HG02623 (cell line): Measurements from ENCODE around the gene FBXW7.

Source experiments
- ATAC-seq: cut with Tn5 transposase; IDR thresholded peaks from one replicate; pipeline ENCODE4 v1.9.1; 2021; ENCODE audit warnings: moderate library complexity; ENCODE audit not compliant: unreplicated experiment

Gene FBXW7

DNA sequence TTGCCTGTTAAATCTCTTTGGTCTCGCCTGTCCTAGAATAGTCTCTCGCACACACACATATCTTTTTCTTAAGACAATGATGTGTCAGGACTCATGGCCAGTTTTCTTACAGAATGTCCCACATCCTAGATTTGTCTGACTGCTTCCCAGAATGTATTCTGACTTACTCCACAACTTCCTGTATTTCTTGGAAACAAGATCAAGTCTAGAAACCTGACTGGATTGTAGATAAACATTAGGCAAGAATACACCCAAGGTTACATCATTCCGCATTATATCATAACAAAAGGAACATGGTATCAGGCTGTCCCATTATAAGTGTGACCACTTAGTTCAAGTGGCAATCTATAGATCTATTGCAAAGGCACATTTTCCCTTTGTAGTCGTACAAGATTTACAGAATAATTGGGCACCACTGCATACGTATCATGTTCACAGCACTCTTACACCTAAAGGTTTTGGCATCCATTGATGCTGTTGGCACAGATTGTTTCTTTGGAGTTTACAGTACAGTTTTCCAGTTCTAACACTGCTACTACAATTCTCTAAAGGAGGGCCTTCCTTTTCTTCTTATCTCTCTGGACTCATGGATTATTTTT is 56.4 kb downstream of the FBXW7 start:
- ATAC-seq, result no peak

DNA sequence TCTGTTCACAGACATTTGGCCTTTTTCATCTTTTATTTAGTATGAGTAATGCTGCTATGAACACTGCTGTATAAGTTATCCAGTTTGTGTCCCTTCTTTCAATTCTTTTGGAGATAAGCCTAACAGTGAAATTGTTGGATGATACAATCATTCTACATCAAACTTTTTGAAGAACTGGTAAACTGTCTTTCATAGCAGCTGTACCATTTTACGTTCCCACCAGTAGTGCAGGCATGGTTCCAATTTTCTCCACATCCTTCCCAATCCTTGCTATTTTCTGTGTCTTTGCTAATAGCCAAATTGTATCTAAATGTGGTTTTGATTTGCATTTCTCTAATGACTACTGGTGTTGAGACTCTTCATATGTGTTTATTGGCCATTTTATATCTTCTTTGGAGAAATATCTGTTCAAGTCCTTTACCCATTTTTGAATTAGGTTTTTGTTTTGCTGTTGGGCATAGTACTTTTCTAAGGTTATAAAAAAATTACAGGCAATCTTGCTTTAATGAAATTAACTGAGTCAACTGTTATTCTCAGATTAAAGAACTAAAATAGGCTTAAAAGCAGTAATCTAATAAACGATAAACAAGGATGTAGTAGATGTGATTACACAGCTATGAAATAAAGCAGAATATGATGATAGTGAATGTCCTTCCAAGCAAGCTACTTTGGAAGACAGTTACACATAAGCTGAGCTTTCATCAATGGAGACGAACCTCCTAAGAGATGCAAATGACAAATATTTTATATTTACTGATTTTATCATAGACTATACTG is 57.2 kb downstream of the FBXW7 start:
- ATAC-seq, result no peak

DNA sequence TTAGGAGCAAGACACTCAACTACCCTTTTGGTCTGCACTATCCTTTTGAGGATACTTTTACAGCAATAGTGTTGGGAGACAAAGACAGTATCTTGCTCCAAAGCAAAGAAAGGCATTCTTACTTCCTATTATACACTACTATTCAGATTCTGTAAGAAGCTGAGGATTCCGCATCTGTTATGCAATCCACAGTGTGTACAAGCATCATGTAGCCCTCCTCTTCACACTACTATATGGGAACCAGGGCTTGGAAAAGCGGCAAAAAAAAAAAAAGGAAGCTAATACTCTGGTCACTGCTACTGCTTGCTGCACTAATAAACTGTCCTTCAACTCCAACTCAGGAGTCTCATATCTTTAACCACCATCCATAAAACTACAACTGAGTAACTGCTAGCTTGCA is 59.1 kb downstream of the FBXW7 start:
- ATAC-seq, result no peak

DNA sequence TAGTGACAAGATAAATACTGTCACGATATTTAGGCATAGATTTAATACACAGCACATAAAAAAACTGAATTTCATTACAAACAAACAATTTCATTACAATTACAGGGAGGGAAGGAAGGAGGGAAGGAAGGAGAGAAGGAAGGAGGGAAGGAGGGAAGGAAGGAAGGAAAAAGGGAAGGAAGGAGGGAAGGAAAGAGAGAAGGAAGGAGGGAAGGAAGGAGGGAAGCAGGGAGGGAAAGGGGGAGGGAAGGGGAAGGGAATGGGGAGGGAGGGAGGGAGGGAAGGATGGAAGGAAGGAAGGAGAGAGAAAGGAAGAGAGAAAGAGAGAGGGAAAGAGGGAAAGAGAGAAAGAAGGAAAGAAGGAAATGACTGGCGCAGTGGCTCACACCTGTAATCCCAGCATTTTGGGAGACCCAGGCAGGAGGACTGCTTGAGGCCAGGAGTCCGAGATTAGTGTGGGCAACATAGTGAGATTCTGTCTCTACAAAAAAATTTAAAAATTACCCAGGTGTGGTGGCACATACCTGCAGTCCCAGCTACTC is 64.6 kb downstream of the FBXW7 start:
- no peak for ATAC-seq

DNA sequence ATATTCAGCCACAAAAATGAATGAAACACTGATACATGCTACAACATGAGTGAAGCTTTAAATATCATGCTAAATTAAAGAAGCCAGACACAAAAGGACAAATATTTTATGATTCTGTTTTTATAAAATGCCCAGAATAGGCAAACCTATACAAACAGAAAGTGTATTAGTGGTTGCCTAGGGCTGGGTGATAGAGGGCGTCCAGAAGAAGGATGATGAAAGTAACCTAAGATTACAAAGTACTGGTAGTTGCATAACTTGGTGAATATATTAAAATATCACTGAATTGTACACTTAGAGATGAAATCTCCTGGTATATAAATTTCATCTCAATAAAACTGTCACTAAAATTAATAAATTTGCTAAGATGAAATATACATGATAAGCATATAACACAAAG is 67.5 kb downstream of the FBXW7 start:
- ATAC-seq, result no peak

DNA sequence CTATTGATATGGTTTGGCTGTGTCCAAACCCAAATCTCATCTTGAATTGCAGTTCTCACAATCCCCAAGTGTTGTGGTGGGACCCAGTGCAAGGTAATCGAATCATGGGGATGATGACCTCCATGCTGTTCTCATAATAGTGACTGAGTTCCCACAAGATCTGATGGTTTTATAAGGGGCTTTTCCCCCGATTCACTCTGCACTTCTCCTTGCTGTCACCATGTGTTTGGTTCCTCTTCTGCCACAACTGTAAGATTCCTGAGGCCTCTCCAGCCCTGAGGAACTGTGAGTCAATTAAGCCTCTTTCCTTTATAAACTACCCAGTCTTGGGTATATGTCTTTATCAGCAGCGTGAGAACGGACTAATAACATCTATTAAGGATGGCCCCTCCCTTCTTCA is 68.8 kb downstream of the FBXW7 start:
- no peak for ATAC-seq

DNA sequence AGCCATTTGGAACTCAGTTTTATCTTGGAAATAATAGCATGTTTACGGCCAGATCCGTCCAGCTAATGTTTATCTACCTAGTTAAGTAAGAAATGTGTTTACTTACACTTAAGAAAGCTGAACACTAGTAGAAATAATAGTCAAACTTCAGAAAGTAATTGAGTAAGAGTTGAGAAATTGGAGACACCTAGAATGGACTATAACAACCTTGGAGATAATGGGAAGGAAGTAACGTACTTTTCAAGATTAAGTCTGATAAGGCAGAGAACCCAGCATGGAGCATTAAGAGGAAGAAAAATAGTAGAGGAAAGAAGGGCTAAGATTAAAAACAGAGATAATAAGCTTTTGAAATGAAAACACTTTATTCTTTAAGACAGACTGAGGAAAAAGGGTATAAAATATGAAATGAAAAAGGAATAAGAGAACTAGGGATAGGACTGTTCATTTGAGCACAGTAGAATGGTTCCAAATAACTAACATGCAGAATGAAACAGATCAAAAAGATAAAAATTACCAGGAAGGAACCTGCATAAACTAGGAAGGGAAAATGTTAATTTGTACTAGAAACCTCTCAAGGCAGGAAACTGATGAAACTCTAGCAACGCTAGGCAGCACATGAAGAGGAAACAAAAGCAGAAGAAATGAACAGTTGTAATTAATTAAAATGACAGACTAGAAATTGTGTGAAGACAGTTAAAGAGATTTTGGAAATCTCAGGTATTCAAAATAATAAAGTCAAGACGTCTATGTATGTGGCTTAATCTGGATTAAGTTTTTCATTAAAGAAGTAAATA is 71.7 kb downstream of the FBXW7 start:
- ATAC-seq, result no peak

DNA sequence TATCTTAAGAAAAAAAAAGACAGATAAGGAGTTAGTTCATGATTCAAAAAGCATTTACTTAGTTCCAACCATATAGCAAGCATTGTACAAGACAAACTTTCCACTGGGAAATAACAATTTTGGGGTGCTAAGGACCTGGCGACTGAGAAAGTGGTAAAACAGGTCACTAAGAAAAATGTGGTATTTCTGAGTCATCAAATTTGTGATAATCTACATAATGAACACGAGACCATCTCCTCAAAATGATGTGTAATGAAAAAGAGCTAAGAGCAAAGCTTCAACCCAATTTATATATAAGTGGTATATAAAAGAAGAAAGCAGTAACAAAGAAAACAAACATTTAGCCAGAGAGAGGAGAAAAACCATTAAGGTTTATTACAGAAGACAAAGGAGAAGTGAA is 72.3 kb downstream of the FBXW7 start:
- ATAC-seq, result no peak

DNA sequence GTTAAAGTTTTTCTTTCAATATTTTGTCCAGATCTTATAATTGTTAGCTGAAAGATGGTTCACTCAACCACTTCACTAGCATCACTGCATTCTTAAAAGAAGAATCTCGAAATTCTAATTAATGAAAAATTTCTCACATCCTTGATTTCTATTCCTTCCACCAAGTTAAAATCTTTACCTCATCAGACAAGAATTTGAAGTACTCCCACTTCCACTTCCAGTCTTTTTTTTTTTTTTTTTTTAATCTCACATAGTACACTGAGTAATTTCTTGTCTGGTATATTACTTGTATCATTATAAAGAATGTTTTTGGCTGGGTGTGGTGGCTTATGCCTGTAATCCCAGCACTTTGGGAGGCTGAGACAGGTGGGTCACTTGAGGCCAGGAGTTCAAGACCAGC is 73.2 kb downstream of the FBXW7 start:
- ATAC-seq, result no peak

DNA sequence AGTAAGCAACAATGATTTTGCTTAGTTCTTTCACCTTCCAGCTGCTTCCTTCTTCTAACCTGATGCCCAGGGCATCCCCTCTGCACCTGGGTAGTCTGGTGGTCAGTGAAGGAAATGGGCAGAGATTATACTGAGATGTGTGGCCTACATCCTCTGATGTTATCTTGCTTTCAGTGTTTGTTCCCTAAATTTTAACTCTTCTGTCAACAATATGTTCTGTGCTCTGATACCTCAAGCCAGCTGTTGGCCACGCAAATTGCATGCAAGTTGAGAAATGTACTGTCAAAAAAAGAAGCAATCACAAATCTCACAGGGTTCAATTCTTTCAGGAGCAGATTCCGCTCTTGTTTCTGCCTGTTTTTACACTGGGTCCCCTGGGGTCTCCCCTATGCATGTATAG is 73.8 kb downstream of the FBXW7 start:
- ATAC-seq, result peak; percentile 38

DNA sequence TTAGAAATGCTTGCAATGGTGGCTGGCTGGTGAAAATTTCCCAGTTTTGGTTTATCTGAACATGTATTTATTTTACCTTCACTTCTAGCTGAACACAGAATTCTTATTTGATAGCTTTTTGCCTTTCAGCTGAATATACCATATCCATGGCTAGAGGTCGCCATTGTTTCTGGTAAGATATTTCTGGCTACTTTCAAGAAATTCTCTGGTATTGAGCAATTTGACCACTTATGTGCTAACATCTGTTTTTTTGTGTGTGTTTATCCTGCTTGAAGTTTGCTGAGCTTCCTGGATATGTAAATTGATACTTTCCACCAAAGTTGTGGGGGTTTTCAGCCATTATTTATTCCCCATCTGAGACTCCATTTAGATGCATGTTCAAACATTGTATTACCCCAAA is 75.4 kb downstream of the FBXW7 start:
- peak; percentile 31 for ATAC-seq

DNA sequence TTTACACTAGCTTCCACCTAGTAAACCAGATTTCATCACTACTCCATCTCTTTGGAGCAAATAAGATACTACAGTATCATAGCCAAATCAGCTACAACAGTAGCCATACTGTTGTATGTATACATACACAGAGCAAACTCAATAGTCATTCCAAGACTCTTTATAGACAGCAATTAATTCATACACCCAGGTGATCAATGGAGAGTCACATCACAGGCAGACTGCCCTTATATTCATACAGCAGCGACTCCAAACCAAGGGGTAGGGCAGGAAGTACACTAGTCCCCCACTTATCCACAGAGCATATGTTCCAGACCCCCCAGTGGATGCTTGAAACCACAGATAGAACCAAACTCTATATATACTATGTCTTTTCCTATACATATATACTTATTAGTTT is 76.6 kb downstream of the FBXW7 start:
- ATAC-seq, result no peak

DNA sequence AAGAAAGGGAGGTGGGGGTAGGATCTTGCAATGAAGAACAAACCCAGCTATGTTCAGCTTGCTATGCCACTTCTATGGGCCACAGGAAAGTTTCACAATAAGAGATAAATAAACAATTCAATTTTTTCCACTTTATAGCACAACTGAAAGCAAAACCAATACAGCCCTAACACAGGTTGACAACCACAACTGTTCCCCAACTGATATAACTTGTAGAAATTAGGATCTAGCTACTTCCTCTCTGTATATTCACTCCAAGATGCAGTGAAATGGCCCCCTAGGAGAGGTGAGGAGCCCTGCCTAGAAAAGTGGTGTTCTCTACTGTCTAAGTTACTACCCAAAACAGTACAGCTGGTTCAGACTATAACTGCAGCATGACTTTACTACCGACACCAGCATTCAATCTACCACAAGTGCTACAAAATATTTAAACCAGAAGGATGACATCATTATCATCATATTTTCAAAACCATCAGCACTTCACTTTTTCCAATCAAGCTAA is 77.0 kb downstream of the FBXW7 start:
- peak; percentile 36 for ATAC-seq

DNA sequence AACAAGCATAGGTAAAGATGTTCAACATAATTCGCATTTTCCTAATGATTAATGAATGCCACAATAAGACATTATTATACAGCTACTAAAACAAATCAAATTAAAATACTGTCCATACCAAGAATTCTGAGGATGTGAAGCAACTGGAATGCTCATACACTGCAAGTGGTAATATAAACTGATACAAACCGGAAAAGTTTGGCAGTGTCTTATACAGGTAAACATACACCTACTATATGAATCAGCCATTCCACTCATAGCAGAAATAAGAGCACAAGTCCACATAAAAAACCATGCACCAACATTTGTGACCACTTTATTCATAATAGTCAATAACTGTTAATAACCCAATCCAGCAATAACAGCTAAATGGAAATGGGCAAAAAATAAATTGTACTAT is 79.3 kb downstream of the FBXW7 start:
- ATAC-seq, result no peak

DNA sequence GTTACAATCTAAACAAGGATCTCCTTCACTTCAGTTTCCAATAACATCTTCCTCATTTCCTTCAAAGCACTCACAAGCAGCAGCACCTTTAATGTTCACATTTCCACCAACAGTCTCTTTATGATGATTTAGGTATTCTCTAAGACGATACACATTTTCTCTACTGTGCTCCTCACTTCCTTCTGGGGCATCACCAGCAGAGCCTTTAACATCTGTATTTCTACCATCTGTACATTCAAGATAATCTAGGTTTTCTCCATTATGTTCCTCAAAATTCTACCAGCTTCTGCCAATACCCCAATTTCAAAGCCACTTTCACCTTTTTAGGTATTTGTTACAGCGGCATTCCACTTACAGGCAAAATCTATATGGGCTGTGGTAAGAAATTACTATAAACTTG is 80.6 kb downstream of the FBXW7 start:
- ATAC-seq, result no peak

DNA sequence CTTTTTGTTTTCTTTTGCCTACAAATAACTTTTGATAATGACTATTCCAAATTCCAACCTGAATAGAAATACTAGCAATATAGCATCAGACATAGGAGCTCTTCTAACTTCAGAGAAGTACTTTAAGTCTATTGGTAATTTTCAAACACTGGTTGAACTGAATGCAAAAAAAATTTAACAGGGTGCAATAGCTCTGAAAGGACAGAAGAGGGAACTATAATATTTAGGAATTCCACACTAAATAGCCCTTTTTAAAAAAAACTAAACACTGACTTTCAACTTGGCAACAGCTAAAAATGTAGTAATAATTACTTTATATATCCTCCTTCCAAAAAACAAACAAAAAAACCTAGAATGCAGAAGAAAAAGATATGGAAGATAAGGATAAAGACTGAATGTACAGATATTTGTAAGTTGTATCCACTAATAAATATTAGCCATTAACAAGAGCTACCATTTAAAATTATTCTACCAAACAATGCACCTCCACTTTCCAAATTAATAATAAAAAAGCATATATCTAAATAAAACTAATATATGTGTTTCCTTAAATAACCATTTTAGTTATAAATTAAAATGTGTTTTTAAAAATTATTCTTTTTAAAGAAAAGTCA is 81.4 kb downstream of the FBXW7 start:
- ATAC-seq, result no peak

DNA sequence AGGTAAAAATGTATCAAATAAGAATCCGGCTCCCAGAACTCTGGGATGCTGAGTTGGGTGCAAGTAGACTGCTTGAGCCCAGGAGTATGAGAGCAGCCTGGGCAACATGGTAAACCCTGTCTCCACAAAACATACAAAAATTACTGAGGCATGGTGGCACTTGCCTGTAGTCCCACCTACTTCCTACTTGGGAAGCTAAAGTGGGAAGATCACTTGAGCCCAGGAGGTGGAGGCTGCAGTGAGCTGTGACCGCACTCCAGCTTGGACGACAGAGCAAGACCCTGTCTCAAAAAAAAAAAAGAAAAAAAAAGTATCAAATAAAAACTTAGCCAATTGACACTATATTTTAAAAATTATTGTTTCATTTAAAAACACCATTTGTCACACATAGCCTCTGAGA is 84.4 kb downstream of the FBXW7 start:
- no peak for ATAC-seq

DNA sequence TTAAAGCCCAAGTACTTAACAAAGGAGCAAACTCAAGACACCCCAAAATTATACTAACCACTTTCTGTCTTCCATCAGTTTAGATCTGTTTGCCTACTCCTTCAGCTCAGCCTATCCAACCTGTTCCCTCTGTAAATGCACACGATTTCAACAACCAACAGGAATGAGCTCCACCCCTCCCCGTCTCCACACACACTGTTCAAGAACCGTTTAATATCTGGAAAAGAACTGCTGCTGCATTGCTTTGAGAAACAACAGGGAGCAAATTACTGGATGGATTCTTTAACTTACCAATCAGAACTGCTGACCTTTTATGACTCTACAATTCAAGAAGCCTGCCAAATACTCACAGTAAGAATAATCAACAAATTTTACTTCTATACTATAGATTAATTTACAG is 87.0 kb downstream of the FBXW7 start:
- ATAC-seq, result no peak

DNA sequence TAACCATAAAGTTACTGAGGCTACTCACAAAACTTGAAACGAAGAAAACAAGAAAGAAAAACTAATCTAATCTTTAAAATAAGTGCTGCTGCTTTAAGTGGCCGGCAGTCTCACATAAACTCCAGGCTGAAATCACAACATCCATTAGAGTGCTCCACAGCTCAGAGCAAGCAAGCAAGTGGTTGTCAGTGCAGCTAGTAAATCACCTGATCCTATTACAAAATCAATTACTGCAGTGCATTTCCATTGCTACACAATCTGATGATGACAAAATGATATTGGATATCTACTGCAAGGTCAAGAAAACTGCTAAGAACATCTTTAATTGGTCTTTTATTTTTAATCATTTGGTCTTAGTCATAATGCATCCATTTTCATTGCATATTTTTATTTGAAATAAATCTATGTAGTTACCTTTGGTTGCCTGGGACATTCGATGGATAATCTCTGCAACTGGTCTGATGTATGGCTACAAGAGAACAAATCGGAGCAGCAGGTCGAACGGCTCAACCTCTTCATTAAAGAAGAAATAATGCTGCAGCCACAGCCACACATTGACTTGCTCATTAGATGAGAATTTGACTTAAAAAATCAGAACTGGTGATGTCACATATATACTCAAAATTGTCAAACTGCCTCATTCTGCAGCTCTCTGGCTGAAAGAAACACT is 87.7 kb downstream of the FBXW7 start:
- no peak for ATAC-seq

DNA sequence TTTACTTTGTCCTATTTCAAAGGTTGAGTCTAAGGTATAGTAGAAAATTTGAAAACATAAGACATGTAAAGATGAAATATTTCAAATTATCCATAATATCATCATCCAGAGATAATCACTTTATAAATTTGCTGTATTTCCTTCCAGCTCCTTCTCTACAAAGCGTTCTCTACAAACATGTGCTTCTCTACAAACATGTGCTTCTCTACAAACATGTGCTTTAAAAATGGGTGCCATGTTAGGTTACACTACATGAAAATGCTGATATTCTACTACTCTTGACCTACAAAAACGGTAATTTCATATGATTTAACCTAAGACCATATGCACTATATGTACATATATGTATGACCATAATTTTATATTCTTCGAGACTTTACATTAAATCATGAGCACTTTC is 92.0 kb downstream of the FBXW7 start:
- ATAC-seq, result no peak

DNA sequence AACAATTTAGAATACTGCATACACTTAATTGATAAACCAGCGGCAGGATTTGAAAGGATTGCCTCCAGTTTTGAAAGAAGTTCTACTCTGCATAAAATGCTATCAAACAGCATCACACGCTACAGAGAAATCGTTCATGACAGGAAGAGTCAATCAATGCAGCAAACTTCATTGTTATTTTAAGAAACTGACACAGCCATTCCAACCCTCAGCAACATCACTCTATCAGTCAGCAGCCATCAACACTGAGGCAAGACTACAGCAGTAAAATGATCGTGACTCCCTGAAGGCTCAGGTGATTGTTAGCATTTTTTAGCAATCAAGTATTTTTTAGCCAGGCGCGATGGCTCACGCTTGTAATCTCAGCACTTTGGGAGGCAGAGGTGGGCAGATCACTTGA is 98.3 kb downstream of the FBXW7 start:
- ATAC-seq, result no peak
